ENCODE data around the gene GNA12. TPM values are rescaled to one million over a fixed set of nuclear protein-coding genes. Genes with fewer than 3 reads are reported as not detected.
"Not testable (repeated sequence)": the region's sequence is repeated elsewhere in the genome, so short reads cannot be mapped to it uniquely, and the experiment has no call there.

GNA12 gene
- total and polyA plus RNA-seq, 2 experiments from 2014 or later, result 11.2 to 13.8 TPM

DNA sequence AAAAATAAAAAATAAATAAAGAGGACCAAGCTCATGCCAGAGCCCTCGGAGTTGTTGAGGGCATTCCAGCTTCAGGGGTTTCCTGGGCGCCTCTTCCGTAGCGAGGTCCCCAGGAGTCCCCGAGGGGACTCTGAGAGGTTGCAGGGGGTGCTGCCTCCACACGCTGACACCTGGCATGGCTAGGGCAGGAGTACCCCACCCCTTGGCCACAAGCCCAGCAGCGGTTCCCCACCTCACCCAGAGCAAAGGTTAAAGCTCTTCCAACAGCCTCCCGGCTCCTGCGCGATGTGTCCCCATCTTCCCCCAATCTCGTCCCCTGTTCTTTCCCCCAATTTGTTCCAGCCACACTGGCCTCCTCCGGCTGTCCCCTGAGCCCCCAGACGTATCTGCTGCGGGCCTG lies 151.6 kb downstream of the GNA12 start:
- WGBS, 2 experiments (ENCODE audit: low coverage in 1 of 2, low lambda C conversion rate in 2 of 2, missing lambda C conversion rate in 2 of 2), result 81 to 84% methylated on average over 14 of the region's 14 CpGs
- no peak for DNase-seq
- H3K4me2 ChIP-seq (ENCODE audit: unreplicated experiment), result no peak overlapping the region
- no peak overlapping the region for H2AFZ ChIP-seq
- no peak overlapping the region for H3K4me3 ChIP-seq
- peaks cover 6% of the 10 kb centered on the region; the same call in 1 of the 2 replicates for H3F3A ChIP-seq (ENCODE audit: insufficient read depth)
- no peaks in the 10 kb centered on the region for H3K27me3 ChIP-seq (replicated peaks; ENCODE audit: insufficient read depth)
- in situ Hi-C loops (cut with MboI), result loop anchor here (25.0 kb wide), 1 partner anchor 230 kb away; no protein-coding TSS in a partner anchor
- no peak overlapping the region for H3K9ac ChIP-seq
- peaks cover 3% of the 10 kb centered on the region; the same call in 1 of the 2 replicates for H3K4me1 ChIP-seq (ENCODE audit: insufficient read depth)
- H3K9me3 ChIP-seq (ENCODE audit: low read depth), result no peaks in the 10 kb centered on the region
- no peaks in the 10 kb centered on the region for H4K20me1 ChIP-seq (ENCODE audit: insufficient read depth)
- no peak overlapping the region for H3K27ac ChIP-seq
- H3K79me2 ChIP-seq (ENCODE audit: insufficient read depth), result no peaks in the 10 kb centered on the region
- no peaks in the 10 kb centered on the region for H3K36me3 ChIP-seq (ENCODE audit: low read depth)
- no peak for TF ChIP-seq EZH2phosphoT487 (IDR thresholded peaks at IDR 0.05; ENCODE audit: insufficient read depth, low read depth)
- TF ChIP-seq EZH2 (IDR thresholded peaks at IDR 0.05; ENCODE audit: insufficient read depth, poor library complexity, severe bottlenecking), result no peak
- H3K9me2 ChIP-seq (ENCODE audit: insufficient read depth), result no peaks in the 10 kb centered on the region

DNA sequence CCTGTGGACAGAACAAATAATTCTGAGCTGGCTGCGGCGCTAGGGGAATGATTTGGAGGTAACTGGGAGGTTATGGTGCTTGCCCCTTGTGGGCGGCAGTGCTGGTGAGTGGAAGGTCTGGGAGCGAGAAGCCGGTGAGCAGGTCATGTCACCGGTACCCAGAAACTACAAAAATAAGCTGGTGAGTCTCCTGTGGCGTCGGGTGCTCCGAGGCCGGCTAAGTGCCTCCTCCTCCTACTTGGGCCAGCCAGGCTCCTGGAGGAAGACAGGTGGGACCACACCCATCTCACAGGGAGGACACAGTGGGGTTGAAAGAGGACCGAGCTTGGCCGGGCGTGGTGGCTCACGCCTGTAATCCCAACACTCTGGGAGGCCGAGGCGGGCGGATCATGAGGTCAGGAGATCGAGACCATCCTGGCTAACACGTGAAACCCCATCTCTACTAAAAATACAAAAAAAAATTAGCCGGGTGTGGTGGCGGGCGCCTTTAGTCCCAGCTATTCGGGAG lies 152.1 kb downstream of the GNA12 start:
- H3K27me3 ChIP-seq (replicated peaks; ENCODE audit: insufficient read depth); H3K9me2 ChIP-seq (ENCODE audit: insufficient read depth); H3K27ac ChIP-seq; DNase-seq; H3K4me3 ChIP-seq; H3K79me2 ChIP-seq (ENCODE audit: insufficient read depth); H3K9me3 ChIP-seq (ENCODE audit: low read depth); H3K36me3 ChIP-seq (ENCODE audit: low read depth); H4K20me1 ChIP-seq (ENCODE audit: insufficient read depth); H3K4me1 ChIP-seq (ENCODE audit: insufficient read depth); H3K4me2 ChIP-seq (ENCODE audit: unreplicated experiment); H2AFZ ChIP-seq; H3K9ac ChIP-seq; H3F3A ChIP-seq (ENCODE audit: insufficient read depth): not testable (repeated sequence)
- WGBS, 2 experiments (ENCODE audit: low coverage in 1 of 2, low lambda C conversion rate in 2 of 2, missing lambda C conversion rate in 2 of 2), result 92% methylated on average over 23 of the region's 23 CpGs
- in situ Hi-C loops (cut with MboI), result loop anchor here (25.0 kb wide), 1 partner anchor 230 kb away; no protein-coding TSS in a partner anchor

DNA sequence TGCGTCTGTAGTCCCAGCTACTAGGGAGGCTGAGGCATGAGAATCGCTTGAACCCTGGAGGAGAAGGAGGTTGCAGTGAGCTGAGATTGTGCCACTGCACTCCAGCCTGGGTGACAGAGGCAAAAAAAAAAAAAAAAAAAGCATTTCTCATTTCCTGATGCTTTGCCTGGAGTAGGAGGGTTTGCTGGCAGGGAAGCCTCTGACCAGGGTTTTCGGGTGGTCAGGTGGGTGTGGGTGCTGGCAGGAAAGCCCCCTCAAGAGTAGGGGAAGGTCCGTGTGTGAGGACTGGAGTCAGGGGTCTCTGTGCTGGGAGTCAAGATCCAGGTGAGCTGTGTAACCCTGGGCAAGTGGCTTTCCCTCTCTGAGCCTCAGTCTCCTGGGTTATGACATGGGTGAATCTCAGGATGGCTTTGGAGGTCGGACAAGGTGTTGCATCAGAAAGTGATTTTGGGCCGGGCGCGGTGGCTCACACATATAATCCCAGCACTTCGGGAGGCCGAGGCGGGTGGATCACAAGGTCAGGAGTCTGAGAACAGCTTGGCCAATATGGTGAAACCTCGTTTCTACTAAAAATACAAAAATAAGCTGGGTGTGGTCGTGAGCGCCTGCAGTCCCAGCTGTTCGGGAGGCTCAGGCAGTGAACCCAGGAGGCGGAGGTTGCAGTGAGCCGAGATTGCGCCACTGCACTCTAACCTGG lies 152.9 kb downstream of the GNA12 start:
- H3K9me2 ChIP-seq (ENCODE audit: insufficient read depth), result no peaks in the 10 kb centered on the region
- in situ Hi-C loops (cut with MboI), result loop anchor here (25.0 kb wide), 1 partner anchor 229 kb away; no protein-coding TSS in a partner anchor
- H3F3A ChIP-seq (ENCODE audit: insufficient read depth), result peaks cover 6% of the 10 kb centered on the region; the same call in 1 of the 2 replicates
- no peak overlapping the region for H2AFZ ChIP-seq
- peaks cover 4% of the 10 kb centered on the region; the same call in 1 of the 2 replicates for H3K4me1 ChIP-seq (ENCODE audit: insufficient read depth)
- no peak overlapping the region for H3K4me2 ChIP-seq (ENCODE audit: unreplicated experiment)
- DNase-seq, result no peak
- no peaks in the 10 kb centered on the region for H3K36me3 ChIP-seq (ENCODE audit: low read depth)
- H3K9me3 ChIP-seq (ENCODE audit: low read depth), result no peaks in the 10 kb centered on the region
- H3K79me2 ChIP-seq (ENCODE audit: insufficient read depth), result no peaks in the 10 kb centered on the region
- no peak overlapping the region for H3K4me3 ChIP-seq
- H4K20me1 ChIP-seq (ENCODE audit: insufficient read depth), result no peaks in the 10 kb centered on the region
- H3K9ac ChIP-seq, result no peak overlapping the region
- TF ChIP-seq EZH2 (IDR thresholded peaks at IDR 0.05; ENCODE audit: insufficient read depth, poor library complexity, severe bottlenecking) (no peak), EZH2phosphoT487 (IDR thresholded peaks at IDR 0.05; ENCODE audit: insufficient read depth, low read depth) (no peak)
- WGBS, 2 experiments (ENCODE audit: low coverage in 1 of 2, low lambda C conversion rate in 2 of 2, missing lambda C conversion rate in 2 of 2), result 68 to 73% methylated on average over 16 to 18 of the region's 18 CpGs
- no peaks in the 10 kb centered on the region for H3K27me3 ChIP-seq (replicated peaks; ENCODE audit: insufficient read depth)
- H3K27ac ChIP-seq, result no peak overlapping the region

DNA sequence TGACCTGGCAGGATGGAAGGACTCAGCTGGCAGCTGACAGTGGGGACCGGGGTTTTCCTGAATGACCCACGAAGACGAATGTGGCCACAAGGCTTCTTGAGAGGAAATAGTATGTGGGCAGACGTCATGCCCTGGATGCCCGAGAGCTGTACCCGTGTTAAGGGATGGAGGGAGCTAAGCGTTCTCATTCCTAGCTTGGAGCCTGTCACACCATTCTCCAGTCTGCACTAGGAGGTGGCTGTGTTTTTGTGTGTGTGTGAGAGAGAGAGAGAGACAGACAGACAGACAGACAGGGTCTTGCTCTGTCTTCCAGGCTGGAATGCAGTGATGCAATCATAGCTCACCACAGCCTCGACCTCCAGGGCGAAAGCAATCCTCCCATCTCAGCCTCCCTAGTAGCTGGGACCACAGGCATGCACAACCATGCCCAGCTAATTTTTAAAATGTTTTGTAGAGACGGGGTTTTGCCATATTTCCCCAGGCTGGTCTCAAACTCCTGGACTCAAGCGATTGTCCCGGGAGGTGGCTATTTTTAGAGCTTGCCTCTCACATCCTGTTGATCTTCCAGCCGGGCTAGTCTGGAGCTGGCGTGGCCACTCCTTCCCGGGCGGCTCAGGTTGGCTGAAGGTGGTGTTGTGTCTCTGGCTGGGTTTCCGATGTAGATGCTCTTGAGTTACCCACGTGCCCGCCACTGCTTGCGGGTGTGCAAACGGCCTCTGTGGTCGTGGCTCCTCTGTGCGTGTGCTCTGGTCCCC lies 154.0 kb downstream of the GNA12 start:
- no peaks in the 10 kb centered on the region for H4K20me1 ChIP-seq (ENCODE audit: insufficient read depth)
- H3F3A ChIP-seq (ENCODE audit: insufficient read depth), result peaks cover 6% of the 10 kb centered on the region; the same call in 1 of the 2 replicates
- H3K79me2 ChIP-seq (ENCODE audit: insufficient read depth), result no peaks in the 10 kb centered on the region
- peaks cover 4% of the 10 kb centered on the region; the same call in 1 of the 2 replicates for H3K4me1 ChIP-seq (ENCODE audit: insufficient read depth)
- no peak overlapping the region for H2AFZ ChIP-seq
- no peak overlapping the region for H3K4me2 ChIP-seq (ENCODE audit: unreplicated experiment)
- in situ Hi-C loops (cut with MboI), result loop anchor here (25.0 kb wide), 1 partner anchor 228 kb away; no protein-coding TSS in a partner anchor
- no peaks in the 10 kb centered on the region for H3K36me3 ChIP-seq (ENCODE audit: low read depth)
- no peaks in the 10 kb centered on the region for H3K9me2 ChIP-seq (ENCODE audit: insufficient read depth)
- no peak overlapping the region for H3K27ac ChIP-seq
- TF ChIP-seq EZH2phosphoT487 (IDR thresholded peaks at IDR 0.05; ENCODE audit: insufficient read depth, low read depth) (no peak), EZH2 (IDR thresholded peaks at IDR 0.05; ENCODE audit: insufficient read depth, poor library complexity, severe bottlenecking) (no peak)
- WGBS, 2 experiments (ENCODE audit: low coverage in 1 of 2, low lambda C conversion rate in 2 of 2, missing lambda C conversion rate in 2 of 2), result 85 to 89% methylated on average over 23 of the region's 23 CpGs
- H3K27me3 ChIP-seq (replicated peaks; ENCODE audit: insufficient read depth), result no peaks in the 10 kb centered on the region
- DNase-seq, result peak; percentile 24
- H3K9me3 ChIP-seq (ENCODE audit: low read depth), result no peaks in the 10 kb centered on the region
- no peak overlapping the region for H3K4me3 ChIP-seq
- H3K9ac ChIP-seq, result no peak overlapping the region

Measured in GM23248 (cell line).